Heart left ventricle (tissue), 13 donors: ENCODE measurements around the gene TMEM143.

Source experiments
- POLR2A ChIP-seq, 2 donors: fragments of 450-650 bp; IDR thresholded peaks; one replicate each; pipeline ENCODE4 v1.6.1; 2017; ENCODE audit warnings: antibody characterized with exemption in 2 of 2, mild to moderate bottlenecking in 2 of 2, moderate library complexity in 2 of 2
- TF ChIP-seq, protein P1 (sequence below), 12 donors: fragments of 200-600 bp; sonication (generic) in 4 of 12; IDR thresholded peaks; one replicate each; pipeline versions ENCODE4 v1.5.0 to v1.8.0; 2018 to 2022; ENCODE audit warnings: antibody characterized with exemption in 12 of 12, mild to moderate bottlenecking in 5 of 12
- donor health status: ischemic (EF 13 %, LVEDD 7.1; RV severe dilation, severe dysfunction).
- donor health status: DM: no; HTN: yes; CAD: no.
- donor health status: DM: no; HTN: no; CAD: no.
- donor health status: ischemic (EF 25% LVEDD 6.9; RV normal size, moderate dysfunction).
- donor health status: ischemic (EF 25% LVEDD 5.7; RV mildly dilated, moderate dysfunction).
- donor health status: ischemic (EF 35%, LVEDD 5.7; RV mildly dilated, moderate dysfunction).
- donor health status: nonischemic (EF 11% LVEDD 7.7; RV severe dilation, severe dysfunction).
- donor health status: DM: yes; HTN: yes; CAD: no.
- donor health status: PGD.
- donor health status: ischemic (EF 29% LVEDD 5.4; RV normal size, mild dysfunction).
- donor health status: nonischemic (EF 23%, LVEDD 6.1; RV moderate dilation, normal function).

DNA sequence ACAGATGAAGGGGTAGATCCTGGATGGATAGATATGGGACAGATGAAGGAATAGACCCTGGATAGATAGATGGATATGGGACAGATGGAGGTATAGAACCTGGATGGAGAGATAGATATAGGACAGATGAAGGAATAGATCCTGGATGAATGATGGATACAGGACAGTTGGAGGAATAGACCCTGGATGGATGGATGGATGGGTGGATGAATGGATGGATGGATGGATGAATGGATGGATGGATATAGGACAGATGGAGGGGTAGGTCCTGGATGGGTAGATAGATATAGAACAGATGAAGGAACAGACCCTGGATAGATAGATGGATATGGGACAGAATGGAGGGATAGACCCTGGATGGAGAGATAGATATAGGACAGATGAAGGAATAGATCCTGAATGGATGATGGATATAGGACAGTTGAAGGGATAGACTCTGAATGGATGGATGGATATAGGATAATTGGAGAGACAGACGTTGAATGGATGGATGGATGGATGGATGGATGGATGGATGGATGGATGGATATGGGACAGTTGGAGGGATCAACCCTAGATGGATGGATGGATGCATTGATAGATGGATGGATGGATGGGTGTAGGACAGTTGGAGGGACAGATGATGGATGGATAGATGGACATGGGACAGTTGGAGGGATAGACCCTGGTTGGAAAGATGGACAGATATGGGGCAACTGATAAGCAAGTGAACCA lies 61.7 kb downstream of the TMEM143 start:
- no peak for TF ChIP-seq POLR2A (IDR thresholded peaks at IDR 0.05)
- TF ChIP-seq, protein P1, sequence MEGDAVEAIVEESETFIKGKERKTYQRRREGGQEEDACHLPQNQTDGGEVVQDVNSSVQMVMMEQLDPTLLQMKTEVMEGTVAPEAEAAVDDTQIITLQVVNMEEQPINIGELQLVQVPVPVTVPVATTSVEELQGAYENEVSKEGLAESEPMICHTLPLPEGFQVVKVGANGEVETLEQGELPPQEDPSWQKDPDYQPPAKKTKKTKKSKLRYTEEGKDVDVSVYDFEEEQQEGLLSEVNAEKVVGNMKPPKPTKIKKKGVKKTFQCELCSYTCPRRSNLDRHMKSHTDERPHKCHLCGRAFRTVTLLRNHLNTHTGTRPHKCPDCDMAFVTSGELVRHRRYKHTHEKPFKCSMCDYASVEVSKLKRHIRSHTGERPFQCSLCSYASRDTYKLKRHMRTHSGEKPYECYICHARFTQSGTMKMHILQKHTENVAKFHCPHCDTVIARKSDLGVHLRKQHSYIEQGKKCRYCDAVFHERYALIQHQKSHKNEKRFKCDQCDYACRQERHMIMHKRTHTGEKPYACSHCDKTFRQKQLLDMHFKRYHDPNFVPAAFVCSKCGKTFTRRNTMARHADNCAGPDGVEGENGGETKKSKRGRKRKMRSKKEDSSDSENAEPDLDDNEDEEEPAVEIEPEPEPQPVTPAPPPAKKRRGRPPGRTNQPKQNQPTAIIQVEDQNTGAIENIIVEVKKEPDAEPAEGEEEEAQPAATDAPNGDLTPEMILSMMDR (IDR thresholded peaks at IDR 0.05): no peak
